HepG2 (cell line): Measurements from ENCODE around the gene CFAP99. TPM values are rescaled to one million over a fixed set of nuclear protein-coding genes. Genes with fewer than 3 reads are reported as not detected.

Experiments used
- ATAD3A ChIP-seq: sonication (generic); formaldehyde crosslinking; IDR thresholded peaks from 2 replicates; pipeline ENCODE4 v1.4.0; 2020; ENCODE audit warnings: missing genetic modification reagents
- ATF1 ChIP-seq: IDR thresholded peaks from 2 replicates; pipeline ENCODE4 v1.6.1; 2016; ENCODE audit warnings: mild to moderate bottlenecking, control low read depth
- BORCS8-MEF2B ChIP-seq: sonication (generic); formaldehyde crosslinking; IDR thresholded peaks from 2 replicates; pipeline ENCODE4 v1.8.0; 2022; ENCODE audit warnings: mild to moderate bottlenecking, missing genetic modification reagents
- HDAC2 ChIP-seq: sonication (generic); formaldehyde crosslinking; IDR thresholded peaks from 2 replicates; pipeline ENCODE4 v1.4.0; 2020; ENCODE audit warnings: missing genetic modification reagents
- MYNN ChIP-seq: sonication (generic); formaldehyde crosslinking; IDR thresholded peaks from 2 replicates; pipeline ENCODE4 v1.4.0; 2020; ENCODE audit warnings: mild to moderate bottlenecking, low read depth, missing genetic modification reagents
- NFYC ChIP-seq: IDR thresholded peaks from 2 replicates; pipeline ENCODE4 v1.6.1; 2016; ENCODE audit warnings: missing genetic modification reagents, missing compliant biosample characterization
- REXO4 ChIP-seq: sonication (generic); formaldehyde crosslinking; IDR thresholded peaks from 2 replicates; pipeline ENCODE4 v1.8.0; 2022; ENCODE audit warnings: missing genetic modification reagents, mild to moderate bottlenecking, borderline replicate concordance
- SKI ChIP-seq: fragments of 450-650 bp; IDR thresholded peaks from one replicate; pipeline ENCODE4 v1.6.1; 2018; ENCODE audit warnings: mild to moderate bottlenecking; ENCODE audit not compliant: partially characterized antibody
- TCF12 ChIP-seq, 2 experiments: fragments of 450-650 bp in 1 of 2; sonication (generic) in 1 of 2; formaldehyde crosslinking in 1 of 2; IDR thresholded peaks; 2 replicates each; pipeline versions ENCODE4 v1.6.1 to v1.8.0; 2017 to 2022; ENCODE audit warnings: antibody characterized with exemption in 1 of 2, mild to moderate bottlenecking in 1 of 2, missing genetic modification reagents in 1 of 2, moderate library complexity in 1 of 2
- ZEB1 ChIP-seq: IDR thresholded peaks from 2 replicates; pipeline ENCODE4 v1.6.1; 2012; ENCODE audit warnings: mild to moderate bottlenecking, low read depth, inconsistent platforms; ENCODE audit not compliant: insufficient replicate concordance
- ZMAT3 ChIP-seq: sonication (generic); formaldehyde crosslinking; conservative IDR thresholded peaks from 2 replicates; pipeline ENCODE4 v1.7.0; 2021; ENCODE audit warnings: missing genetic modification reagents
- ZNF160 ChIP-seq: sonication (generic); formaldehyde crosslinking; IDR thresholded peaks from 2 replicates; pipeline ENCODE4 v1.8.0; 2022; ENCODE audit warnings: mild to moderate bottlenecking, inconsistent platforms, missing genetic modification reagents
- ZNF260 ChIP-seq: sonication (generic); formaldehyde crosslinking; IDR thresholded peaks from 2 replicates; pipeline ENCODE4 v1.4.0; 2020; ENCODE audit warnings: missing genetic modification reagents, low read depth, mild to moderate bottlenecking, borderline replicate concordance
- ZNF451 ChIP-seq: sonication (generic); formaldehyde crosslinking; IDR thresholded peaks from 2 replicates; pipeline ENCODE4 v1.5.0; 2020; ENCODE audit warnings: mild to moderate bottlenecking, missing genetic modification reagents
- polyA plus RNA-seq, 8 experiments: library from polyadenylated mRNA; depleted of rRNA in 3 of 8; stranded (reverse) in 7 of 8; unstranded in 1 of 8; fragments of >200 nt; fragmentation: Illumina TruSeq in 4 of 8; extraction: Trizol in 4 of 8; gene quantifications; 2 replicates each; pipeline versions ENCODE4 v1.2.1 to v1.2.3, GENCODE V29; 2011 to 2016; ENCODE audit warnings: low read depth in 4 of 8, missing spikeins in 1 of 8, mixed read lengths in 1 of 8; ENCODE audit not compliant: insufficient read depth in 1 of 8
- total RNA-seq, 5 experiments: library from RNA; depleted of rRNA; stranded (reverse); fragments of >200 nt; fragmentation: Illumina TruSeq; extraction: Trizol; gene quantifications; 2 replicates each; pipeline ENCODE4 v1.2.3, GENCODE V29; 2016; ENCODE audit warnings: low read depth in 1 of 5
- TF ChIP-seq, protein P1 (sequence below): sonication (generic); formaldehyde crosslinking; conservative IDR thresholded peaks from 2 replicates; pipeline ENCODE4 v1.5.0; 2020; ENCODE audit warnings: missing genetic modification reagents
- TF ChIP-seq, protein P2 (sequence below): IDR thresholded peaks from 2 replicates; pipeline ENCODE4 v1.6.1; 2012; ENCODE audit warnings: inconsistent platforms
- TF ChIP-seq, protein P3 (sequence below), 2 experiments: sonication (generic) in 1 of 2; formaldehyde crosslinking in 1 of 2; IDR thresholded peaks; 2 replicates each; pipeline versions ENCODE4 v1.5.1 to v1.6.1; 2011 to 2020; ENCODE audit warnings: borderline replicate concordance in 1 of 2, low read depth in 1 of 2, low read length in 1 of 2, mild to moderate bottlenecking in 1 of 2, missing genetic modification reagents in 1 of 2, moderate library complexity in 1 of 2
- TF ChIP-seq, protein P4 (sequence below): sonication (generic); formaldehyde crosslinking; conservative IDR thresholded peaks from 2 replicates; pipeline ENCODE4 v1.4.0; 2020; ENCODE audit warnings: mild to moderate bottlenecking, missing genetic modification reagents, moderate library complexity
- TF ChIP-seq, protein P5 (sequence below): sonication (generic); formaldehyde crosslinking; IDR thresholded peaks from 2 replicates; pipeline ENCODE4 v1.4.0; 2020; ENCODE audit warnings: mild to moderate bottlenecking, missing genetic modification reagents

Gene CFAP99
- total and polyA plus RNA-seq, 2 of the 13 experiments (the other 11 are each of a cell fraction or from before 2014, with no cell fraction given) = not detected

DNA sequence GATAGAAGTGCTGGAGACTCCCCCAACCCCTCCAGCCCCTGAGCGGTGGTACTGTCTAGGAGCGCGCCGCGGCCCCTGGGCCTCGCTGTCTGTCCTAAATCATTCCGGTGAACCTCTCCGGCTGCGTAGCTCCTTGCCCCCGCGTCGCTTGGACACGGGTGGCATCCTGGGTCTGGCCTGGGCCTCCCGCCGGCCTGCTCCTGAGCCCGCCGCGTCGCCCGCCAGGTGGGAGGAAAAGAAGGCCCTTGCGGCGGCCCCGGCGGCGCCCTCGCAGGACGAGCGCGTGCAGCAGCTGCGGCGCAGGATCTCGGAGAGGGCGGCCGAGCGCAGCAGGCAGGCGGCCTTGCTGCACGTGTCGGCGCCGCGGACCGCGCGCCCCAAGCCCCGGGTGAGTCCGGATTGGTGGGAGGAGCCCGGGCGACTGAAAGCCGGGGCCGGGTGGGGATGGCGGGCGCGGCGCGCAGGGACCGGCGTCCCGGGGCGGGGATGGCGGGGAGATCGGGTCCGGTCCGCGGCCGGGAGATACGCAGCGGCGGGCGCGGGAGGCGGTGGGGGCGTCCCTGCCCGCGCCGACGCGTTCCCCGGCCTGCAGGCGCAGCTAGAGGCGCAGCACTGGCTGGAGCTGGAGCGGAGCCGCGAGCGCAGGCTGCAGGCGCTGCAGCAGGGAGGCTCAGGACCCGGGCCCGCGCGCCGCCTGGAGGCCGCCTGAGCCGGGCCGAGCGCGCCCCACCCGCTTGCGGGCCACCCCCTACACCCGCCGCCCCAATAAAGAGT lies 43.6 kb downstream of the CFAP99 start (continued):
- TF ChIP-seq, protein P1, sequence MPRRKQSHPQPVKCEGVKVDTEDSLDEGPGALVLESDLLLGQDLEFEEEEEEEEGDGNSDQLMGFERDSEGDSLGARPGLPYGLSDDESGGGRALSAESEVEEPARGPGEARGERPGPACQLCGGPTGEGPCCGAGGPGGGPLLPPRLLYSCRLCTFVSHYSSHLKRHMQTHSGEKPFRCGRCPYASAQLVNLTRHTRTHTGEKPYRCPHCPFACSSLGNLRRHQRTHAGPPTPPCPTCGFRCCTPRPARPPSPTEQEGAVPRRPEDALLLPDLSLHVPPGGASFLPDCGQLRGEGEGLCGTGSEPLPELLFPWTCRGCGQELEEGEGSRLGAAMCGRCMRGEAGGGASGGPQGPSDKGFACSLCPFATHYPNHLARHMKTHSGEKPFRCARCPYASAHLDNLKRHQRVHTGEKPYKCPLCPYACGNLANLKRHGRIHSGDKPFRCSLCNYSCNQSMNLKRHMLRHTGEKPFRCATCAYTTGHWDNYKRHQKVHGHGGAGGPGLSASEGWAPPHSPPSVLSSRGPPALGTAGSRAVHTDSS (CRISPR knock-in tag) = no peak
- TF ChIP-seq ZEB1 = no peak
- TF ChIP-seq, protein P2, sequence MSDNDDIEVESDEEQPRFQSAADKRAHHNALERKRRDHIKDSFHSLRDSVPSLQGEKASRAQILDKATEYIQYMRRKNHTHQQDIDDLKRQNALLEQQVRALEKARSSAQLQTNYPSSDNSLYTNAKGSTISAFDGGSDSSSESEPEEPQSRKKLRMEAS = peak; percentile 96
- no peak for TF ChIP-seq SKI
- TF ChIP-seq REXO4 (CRISPR knock-in tag) = peak; percentile 73; the same call in 1 of the 2 replicates
- peak; percentile 65; the same call in 1 of the 2 replicates for TF ChIP-seq ZMAT3 (CRISPR knock-in tag)
- no peak for TF ChIP-seq HDAC2
- TF ChIP-seq NFYC (CRISPR knock-in tag) = no peak
- no peak for TF ChIP-seq MYNN
- TF ChIP-seq ZNF160 (CRISPR knock-in tag) = peak; percentile 42; the same call in 1 of the 2 replicates
- TF ChIP-seq, protein P3, sequence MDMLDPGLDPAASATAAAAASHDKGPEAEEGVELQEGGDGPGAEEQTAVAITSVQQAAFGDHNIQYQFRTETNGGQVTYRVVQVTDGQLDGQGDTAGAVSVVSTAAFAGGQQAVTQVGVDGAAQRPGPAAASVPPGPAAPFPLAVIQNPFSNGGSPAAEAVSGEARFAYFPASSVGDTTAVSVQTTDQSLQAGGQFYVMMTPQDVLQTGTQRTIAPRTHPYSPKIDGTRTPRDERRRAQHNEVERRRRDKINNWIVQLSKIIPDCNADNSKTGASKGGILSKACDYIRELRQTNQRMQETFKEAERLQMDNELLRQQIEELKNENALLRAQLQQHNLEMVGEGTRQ (IDR thresholded peaks at IDR 0.05; ENCODE audit: low read depth, low read length) = no peak
- TF ChIP-seq, protein P3 (CRISPR knock-in tag; IDR thresholded peaks at IDR 0.05; ENCODE audit: borderline replicate concordance) = no peak; the same call in 1 of the 2 replicates
- no peak for TF ChIP-seq TCF12 (IDR thresholded peaks at IDR 0.05)
- TF ChIP-seq TCF12 (CRISPR knock-in tag; IDR thresholded peaks at IDR 0.05) = no peak
- TF ChIP-seq, protein P4, sequence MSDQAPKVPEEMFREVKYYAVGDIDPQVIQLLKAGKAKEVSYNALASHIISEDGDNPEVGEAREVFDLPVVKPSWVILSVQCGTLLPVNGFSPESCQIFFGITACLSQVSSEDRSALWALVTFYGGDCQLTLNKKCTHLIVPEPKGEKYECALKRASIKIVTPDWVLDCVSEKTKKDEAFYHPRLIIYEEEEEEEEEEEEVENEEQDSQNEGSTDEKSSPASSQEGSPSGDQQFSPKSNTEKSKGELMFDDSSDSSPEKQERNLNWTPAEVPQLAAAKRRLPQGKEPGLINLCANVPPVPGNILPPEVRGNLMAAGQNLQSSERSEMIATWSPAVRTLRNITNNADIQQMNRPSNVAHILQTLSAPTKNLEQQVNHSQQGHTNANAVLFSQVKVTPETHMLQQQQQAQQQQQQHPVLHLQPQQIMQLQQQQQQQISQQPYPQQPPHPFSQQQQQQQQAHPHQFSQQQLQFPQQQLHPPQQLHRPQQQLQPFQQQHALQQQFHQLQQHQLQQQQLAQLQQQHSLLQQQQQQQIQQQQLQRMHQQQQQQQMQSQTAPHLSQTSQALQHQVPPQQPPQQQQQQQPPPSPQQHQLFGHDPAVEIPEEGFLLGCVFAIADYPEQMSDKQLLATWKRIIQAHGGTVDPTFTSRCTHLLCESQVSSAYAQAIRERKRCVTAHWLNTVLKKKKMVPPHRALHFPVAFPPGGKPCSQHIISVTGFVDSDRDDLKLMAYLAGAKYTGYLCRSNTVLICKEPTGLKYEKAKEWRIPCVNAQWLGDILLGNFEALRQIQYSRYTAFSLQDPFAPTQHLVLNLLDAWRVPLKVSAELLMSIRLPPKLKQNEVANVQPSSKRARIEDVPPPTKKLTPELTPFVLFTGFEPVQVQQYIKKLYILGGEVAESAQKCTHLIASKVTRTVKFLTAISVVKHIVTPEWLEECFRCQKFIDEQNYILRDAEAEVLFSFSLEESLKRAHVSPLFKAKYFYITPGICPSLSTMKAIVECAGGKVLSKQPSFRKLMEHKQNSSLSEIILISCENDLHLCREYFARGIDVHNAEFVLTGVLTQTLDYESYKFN (CRISPR knock-in tag) = no peak
- TF ChIP-seq BORCS8-MEF2B = peak; percentile 92
- TF ChIP-seq ZNF451 (CRISPR knock-in tag) = peak; percentile 57; the same call in 1 of the 2 replicates
- TF ChIP-seq, protein P5, sequence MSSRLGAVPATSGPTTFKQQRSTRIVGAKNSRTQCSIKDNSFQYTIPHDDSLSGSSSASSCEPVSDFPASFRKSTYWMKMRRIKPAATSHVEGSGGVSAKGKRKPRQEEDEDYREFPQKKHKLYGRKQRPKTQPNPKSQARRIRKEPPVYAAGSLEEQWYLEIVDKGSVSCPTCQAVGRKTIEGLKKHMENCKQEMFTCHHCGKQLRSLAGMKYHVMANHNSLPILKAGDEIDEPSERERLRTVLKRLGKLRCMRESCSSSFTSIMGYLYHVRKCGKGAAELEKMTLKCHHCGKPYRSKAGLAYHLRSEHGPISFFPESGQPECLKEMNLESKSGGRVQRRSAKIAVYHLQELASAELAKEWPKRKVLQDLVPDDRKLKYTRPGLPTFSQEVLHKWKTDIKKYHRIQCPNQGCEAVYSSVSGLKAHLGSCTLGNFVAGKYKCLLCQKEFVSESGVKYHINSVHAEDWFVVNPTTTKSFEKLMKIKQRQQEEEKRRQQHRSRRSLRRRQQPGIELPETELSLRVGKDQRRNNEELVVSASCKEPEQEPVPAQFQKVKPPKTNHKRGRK (CRISPR knock-in tag) = no peak
- TF ChIP-seq ATAD3A = no peak
- no peak for TF ChIP-seq ATF1 (CRISPR knock-in tag)
- no peak for TF ChIP-seq ZNF260 (CRISPR knock-in tag)
